NCI-H128 (cell line): Measurements from ENCODE around the gene LBX1.
A peak's percentile ranks its signal among the peaks of the same experiment; 100 is the strongest.

Experiments used
- DNase-seq: peaks from one replicate; lab custom pipeline; 2025; ENCODE audit not compliant: unreplicated experiment; lab: John Stamatoyannopoulos, UW

Gene LBX1, protein sequence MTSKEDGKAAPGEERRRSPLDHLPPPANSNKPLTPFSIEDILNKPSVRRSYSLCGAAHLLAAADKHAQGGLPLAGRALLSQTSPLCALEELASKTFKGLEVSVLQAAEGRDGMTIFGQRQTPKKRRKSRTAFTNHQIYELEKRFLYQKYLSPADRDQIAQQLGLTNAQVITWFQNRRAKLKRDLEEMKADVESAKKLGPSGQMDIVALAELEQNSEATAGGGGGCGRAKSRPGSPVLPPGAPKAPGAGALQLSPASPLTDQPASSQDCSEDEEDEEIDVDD

DNA sequence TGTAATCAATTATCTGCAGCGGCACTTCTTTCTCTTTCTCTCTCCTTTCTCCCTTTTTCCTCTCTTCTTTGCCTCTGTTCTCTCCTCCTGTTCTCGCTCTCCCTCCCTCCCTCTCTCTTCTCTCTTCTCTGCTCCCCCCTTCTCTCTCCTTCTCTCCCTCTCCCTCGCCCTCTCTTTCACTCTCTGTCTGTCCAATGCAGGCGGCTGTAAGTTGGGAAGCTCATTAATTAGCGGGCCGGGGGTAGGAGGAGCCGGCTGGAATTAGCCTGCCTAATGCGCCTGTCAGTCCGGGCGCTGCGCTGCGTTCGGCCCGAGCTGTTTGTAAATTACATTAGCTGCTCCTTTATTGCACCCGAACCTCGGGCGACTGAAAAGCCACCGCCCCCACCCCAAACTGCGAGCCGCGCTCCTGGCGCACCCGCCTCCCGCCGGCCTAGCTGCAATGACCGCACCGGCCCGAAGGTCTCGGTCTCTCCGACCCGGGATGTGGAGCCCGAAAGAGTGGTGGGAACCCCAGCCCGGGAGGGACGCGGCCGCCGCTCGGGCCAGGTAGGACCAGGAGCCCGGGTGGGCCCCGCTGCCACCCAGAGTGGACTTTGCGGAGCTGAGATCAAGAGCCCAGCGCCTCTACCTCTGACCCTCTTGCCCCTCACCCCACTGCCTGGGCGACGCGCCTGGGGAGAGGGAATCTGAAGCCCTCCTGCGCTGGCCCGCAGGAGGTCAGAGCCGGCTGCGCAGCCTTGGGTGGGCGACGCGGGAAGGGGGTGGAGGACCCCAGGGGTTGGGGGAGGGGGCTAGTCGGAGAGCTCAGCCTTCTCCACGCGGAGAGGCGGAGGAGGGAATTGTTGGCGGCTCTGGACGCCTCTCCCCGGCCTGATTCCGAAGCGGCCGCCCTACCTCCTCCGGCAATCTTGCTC, at the start of gene LBX1:
TSS of gene LBX1 (minus strand) at position 198 of the 917 bp plus-strand sequence. CDS start 648 bp downstream, outside the sequence.
- no peak for DNase-seq

DNA sequence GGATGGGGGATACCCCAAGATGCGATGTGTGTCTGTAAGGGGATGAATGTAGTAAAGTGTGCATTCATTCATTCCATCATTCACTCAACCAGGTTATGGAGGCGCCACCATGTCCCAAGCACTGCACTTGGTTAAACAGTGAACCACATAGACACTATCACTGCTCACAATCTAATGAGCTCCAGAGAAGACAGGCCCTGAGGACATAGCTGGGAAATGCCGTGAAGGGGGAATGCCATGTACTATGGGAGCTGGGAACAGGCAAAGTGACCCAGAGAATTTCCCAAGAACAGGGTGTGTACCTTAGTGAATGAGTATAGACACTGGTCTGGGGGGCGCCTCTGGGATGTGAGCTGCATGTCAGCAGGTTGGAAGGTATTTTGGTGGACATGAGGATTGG, 44.5 kb upstream of the LBX1 start:
- DNase-seq: no peak

DNA sequence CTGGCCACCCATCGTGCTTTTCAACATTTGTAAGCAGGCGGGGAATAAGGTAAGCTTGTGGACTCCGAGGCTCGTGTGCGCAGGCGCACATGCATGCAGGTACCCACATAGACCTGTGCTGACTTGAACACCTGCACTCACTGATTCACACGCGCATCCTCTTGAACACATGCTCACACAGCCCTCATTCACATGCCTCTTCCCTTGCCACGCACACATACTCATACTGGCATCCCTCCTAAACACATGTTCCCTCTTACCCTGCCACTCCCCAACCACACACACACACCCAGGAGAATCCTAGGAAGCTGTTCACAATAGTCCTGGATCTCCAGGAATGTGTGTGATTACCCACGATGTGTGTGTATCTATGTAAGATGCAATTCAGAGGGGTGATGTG, 44.1 kb upstream of the LBX1 start:
- no peak for DNase-seq

DNA sequence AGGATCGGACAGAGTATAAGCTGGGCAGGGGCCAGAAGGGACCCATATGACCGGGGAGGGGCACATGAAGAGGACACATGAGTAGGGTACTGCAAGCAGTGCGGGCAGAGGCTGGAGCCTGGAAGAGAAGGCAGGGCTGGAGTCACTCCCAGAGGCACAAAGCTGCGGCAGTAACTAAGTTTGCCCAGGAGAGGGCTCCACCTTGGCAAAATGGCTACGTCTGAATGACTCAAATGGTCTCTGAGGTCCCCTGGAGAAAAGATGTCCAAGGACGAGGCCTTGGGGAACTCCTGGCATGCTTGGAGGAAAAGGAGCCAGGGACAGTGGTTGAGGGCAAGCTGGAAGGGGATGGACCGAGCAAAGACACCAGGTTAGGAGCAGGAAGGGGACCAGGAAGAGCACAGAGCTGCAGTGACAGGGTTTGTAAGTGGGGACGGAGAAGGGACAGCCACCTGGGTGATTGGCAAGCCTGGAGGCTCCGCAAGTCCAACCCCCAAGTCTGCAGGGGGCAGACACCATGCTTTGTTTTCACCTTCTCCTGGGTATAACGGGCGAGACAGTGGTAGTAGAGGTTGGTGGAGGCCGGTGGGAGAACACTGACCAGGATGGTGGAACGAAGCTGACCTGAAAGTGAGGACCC, 43.1 kb upstream of the LBX1 start:
- peak; percentile 10 for DNase-seq

DNA sequence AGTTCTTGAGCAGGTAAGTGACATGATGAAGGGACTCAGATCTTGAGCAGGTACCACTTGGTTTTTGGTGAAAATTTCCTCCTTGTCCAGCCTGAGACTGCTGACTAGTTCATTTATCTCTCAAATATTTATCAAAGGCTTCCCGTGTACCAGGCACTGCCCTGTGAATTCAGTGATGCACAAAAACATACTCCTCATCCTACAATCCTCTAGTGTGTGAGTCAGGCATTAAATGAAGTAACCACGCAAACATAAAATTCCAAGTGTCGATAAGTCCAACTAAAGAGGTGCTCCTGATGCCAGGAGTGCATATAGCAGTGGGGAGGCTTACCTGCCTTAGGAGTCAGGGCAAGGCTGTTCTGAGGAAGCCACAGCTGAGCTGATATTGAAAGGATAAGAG, 41.5 kb upstream of the LBX1 start:
- no peak for DNase-seq

DNA sequence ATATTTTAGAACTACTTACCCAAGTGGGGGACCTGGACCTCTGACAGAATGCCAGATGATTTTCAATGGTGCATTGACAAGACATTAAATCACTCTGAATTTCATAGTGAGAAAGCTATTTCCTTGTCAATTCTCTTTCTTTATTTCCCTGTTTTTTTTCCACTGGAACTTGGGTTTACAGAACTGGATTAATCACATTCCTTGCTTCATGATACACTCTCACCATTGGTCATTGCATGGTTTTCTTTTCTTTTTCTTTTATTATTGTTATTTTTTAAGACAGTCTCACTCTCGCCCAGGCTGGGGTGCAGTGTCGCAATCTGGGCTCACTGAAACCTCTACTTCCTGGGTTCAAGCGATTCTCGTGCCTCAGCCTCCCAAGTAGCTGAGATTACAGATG, 38.5 kb upstream of the LBX1 start:
- DNase-seq: no peak

DNA sequence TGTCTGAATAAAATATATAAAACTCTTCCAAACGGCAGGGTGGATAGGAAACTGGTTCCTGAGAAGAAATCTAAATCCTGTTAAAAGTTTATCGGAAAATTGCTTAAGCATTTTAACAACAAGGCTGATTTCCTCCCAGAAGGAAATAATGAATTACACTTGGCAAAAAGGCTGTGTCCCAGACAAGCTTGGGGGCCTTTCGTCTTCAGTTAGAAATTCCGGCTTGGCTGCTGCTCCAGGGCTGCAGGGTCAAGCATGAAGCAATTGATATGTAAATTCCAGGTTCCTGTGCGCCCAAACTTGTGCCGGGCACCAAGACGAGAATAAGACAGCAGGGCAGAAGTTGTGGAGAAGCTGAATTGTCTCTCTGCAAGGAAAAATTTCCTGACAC, 38.0 kb upstream of the LBX1 start:
- no peak for DNase-seq

DNA sequence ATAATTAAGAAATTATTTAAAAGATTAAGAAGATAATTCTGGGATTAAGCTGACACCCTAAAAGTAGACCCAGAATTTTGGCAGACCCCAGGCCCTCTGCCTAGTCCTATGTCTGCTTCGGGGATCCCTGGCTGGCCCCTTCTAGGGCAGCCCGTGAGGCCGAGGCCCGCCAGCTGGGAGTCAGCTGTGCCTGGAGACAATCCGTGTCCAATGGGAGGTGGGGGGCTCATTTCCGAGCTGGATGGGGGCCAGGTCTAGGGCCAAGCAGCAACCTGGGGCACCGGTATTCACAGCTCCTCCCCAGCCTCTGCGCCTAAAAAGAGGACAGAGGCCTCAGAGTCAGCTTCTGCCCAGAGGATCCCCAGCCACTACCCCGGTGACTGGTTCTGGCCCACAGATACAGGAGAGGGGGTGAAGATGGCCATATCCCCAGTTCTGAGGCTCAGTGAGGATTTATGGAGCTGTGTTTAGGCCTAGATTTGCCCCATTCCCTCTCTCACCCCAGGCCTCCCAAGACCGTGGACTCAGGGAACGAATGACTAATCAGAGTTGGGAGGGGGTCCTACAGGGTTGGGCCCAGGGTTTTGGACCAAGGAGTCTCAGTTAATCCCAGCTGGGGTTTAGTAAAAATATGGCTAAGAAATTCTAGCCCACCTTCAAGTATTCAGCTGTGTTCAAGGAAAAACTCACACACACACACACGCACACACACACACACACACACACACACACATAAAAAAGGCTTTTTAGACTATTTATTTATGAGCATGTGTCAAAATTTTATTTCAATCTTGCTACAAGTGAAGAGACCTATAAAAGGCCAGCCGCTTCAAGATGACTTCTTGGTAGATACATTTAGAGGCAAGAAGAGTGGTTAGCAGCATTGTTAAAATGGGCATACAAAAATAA, 37.4 kb upstream of the LBX1 start:
- DNase-seq: no peak

DNA sequence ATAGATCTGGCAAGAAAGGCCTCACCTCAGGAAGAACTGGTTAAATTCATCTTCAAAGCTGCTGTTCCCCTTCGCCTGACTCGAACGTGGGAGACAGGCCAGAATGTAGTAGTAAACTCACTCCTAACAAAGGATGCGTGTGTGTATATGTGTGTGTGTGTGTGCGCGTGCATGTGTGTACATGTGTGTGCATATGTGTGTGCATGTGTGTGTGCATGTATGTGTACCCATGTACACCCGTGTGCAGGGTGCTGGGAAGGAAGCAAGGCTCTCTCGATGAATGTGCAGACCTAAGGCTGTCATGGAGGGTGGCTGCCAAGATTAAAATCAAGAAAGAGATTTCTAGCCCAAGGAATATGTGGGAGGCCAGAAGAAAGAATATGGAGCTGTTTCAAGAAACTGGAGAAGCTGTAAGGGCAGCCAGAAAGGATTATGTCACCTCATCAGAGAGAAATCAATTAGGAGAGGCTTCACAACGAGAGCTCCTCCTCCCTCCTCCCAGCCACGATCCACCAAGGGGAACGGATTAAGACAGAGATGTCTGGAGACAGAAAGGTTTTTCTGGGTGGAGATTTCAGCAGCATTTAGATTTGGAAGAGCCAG, 34.0 kb upstream of the LBX1 start:
- DNase-seq: no peak

DNA sequence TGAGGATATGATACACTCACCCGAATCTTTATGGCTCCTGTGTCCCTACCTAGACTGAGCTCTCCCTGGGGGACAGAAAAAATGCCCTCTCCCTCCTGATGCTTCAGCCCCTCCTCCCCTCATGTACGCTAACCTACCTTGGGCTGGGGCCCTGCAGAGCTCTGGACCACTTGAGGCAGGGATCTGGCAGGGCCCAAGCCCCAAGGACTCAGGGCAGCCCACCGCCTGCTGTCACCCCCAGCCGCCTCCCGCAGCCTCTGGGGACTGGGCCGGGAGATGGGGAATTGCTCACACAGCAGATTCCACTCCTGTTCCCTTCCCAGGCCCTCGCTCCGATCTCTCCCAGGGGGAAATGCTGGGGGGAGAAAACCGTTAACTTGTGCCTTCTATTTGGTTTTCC, 32.9 kb upstream of the LBX1 start:
- no peak for DNase-seq

DNA sequence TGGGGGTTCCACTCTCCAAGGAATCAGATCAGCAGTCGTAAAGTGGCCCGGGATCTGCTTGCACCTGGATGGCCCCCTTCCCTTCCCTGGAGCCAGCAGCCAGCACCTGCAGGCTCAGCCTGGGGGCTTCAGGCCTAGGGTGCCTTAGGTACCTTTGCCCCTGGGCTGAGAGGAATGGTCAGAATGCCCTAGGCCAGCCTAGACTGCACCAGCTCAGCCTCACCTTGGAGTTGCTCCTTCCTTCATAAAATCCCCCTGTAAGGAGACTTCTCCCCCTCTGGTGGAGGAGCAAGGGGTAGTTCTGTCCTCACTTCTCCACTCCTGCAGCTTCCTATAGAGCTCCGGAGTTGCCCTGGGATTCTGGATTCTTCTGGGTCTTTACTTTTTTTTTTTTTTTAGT, 32.4 kb upstream of the LBX1 start:
- DNase-seq: no peak

DNA sequence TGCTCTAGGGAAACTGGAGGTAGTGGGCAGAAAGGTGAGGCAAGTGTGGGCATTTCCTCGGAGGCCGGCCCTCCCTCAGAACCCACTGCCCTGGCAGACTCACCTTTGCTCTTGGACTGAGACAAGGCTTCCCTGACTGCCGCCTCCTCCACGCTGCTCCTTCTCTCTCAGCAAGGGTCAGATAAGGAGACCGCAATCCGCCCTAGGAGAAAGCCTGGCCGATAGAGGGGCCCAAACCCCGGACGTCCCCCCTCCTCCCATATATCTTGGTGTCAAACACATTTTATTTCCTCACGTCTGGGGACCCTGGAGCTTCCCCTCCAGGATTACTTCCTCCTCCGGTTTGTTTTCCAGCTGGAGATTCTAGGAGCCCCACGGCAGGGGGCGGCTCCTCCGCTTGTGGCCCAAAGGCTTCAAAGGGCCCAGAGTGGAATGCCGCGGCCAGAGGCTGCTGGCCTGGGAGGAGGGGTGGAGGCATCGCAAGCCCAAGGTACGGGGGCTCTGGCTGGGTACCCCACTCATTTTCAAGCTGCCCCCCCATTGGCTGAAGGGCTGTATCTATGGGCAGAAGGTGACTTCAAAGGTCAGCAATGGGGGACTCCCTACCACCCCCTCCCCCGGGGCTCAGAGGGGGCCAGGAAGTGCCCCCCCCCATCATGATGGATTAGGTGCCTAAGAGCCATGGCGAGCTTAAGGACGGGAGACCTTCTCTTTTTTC, 31.7 kb upstream of the LBX1 start:
- no peak for DNase-seq

DNA sequence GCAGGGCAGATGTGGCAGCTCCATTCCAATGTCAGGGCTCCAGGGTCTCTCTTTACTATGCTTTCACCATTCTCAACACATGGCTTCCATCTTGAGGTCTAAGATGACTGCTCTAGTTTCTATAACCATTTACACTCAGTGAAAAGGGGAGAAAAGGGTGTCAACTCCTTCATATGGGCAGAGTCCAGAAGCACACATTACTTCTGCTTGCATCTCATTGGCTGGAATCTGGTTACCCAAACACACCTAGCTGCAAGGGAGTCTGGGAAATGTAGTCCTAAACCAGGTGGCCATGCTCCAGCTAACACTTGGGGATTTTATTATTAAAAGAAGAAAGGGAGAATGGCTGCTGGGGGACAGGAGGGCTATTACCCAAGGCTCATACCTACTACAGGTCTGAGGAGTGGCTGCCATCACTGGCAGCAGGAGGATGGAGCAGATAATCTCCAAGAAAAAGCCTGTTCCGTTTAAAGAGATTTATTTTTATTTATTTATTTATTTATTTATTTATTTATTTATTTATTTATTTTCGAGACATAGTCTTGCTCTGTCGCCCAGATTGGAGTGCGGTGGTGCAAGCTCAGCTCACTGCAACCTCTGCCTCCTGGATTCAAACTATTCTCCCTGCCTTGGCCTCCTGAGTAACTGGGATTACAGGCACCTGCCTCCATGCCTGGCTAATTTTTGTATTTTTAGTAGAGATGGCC, 29.1 kb upstream of the LBX1 start:
- no peak for DNase-seq

DNA sequence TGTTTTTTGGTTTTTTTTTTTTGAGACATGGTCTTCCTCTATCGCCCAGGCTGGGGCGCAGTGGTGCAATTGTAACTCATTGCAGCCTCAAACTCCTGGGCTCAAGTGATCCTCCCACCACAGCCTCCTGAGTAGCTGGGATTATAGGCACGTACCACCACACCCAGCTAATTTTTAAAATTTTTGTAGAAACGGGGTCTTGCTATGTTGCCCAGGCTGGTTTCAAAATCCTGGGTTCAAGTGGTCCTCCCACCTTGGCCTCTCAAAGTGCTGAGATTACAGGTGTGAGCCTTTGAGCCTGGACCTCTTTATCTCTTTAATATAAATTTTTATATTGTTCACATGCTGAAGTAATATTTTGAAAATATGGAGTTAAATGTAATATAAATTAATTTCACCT, 28.2 kb upstream of the LBX1 start:
- no peak for DNase-seq

DNA sequence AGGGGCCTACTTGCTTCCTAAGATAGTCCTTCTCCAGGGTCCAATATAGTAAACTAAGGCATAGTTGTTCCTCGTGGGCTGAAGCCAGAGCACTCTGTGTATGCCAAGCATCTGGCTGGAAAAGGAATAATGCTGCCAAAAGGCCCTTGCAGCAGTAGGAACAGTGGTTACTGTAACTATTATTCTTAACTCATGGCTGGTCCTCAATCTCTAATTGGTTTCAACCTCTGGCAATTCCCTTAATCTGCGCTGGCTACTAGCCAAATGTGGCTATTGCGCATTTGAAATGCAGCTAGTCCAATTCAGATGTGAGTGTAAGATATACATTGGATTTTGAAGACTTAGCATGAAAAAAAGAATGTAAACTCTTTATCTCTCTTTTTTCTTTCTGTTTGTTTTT, 27.8 kb upstream of the LBX1 start:
- DNase-seq: no peak

DNA sequence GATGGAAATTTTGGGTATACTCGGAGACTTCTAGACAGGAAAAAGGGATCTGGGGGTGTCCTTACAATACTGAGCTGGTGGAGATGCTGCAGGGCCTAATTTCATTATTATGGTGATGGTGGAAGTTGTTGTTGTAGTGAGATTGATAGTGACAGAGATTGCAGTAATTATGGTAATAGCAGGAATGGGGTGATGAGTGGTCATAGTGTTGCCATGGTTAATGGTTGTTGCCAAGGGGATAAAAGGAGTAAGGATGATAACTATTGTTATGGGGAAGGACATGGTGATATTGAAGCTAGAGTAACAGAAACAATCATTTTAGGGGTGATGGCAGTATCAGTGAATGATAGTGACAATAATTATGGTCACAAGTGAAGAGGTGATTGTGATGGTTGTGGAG, 27.1 kb upstream of the LBX1 start:
- DNase-seq: no peak

DNA sequence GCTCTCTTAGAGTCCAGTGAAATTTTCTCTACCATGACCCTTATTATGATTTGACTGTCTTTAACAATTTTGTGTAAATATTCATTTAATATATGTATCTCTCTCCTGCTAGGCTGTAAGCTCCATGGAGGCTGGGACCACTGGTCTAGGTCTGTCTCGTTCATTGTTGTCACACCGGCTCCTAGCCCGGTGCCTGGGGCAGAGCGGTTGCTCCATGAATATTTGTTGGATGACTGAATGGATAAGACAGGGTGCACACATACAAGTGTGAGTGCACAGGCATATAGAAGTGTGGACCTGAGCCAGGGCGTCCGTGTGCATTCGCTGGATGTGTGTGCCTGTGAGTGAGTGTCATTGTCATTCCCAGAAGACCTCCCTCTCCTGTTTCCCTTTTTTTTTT, 20.9 kb upstream of the LBX1 start:
- DNase-seq: no peak

DNA sequence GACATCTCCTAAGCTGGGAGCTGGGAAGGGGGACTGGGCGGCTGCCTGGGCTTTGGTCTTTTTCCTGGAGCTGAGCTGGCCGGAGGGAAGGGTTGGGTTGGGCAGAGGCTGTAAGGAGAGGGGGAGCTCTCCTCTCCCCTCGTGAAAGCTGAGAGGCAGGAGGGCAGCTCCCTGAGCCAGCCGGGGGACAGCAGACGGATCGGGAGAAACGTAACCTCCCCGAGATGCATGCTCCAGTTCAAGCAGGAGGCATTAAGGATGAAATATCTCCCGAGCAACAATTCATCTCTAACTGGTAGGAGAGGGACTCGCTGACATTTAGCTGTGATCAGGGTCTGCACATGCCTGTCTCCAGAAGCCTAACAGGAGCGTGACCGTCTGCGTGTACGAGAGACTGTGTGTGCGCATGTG, 19.9 kb upstream of the LBX1 start:
- no peak for DNase-seq

DNA sequence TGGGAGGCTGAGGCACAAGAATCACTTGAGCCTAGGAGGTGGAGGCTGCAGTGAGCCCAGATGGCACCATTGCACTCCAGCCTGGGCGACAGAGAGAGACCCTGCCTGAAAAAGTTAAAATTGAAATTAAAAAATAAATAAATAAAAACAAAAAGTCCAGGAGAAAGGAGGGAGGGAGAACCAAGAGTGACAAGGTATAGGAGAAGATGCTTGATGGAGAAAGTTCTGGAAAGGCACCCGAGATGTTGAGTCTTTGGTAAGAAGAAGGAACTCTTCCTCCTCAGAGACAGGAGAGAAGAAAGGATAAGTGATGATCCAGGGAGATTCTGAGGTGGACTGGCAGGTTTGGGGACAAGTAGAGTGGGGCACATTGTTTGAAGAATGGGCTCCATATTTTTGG, 17.4 kb upstream of the LBX1 start:
- DNase-seq: no peak
